NCI-H460 (cell line): Measurements from ENCODE around the gene PRAMEF20. TPM values are rescaled to one million over a fixed set of nuclear protein-coding genes. Genes with fewer than 3 reads are reported as not detected.

Source experiments
- DNase-seq: peaks from one replicate; pipeline ENCODE4 v3.0.0-alpha.2; 2016; ENCODE audit warnings: low read depth; ENCODE audit errors: extremely low read depth
- total RNA-seq: library from RNA; depleted of rRNA; stranded (reverse); fragments of >200 nt; shearing (Covaris generic); gene quantifications from 2 replicates; pipeline ENCODE4 v1.2.3, GENCODE V29; 2014; rRNA removed

Gene PRAMEF20
- total RNA-seq, 1 experiment from 2014 or later: 0.05 TPM

DNA sequence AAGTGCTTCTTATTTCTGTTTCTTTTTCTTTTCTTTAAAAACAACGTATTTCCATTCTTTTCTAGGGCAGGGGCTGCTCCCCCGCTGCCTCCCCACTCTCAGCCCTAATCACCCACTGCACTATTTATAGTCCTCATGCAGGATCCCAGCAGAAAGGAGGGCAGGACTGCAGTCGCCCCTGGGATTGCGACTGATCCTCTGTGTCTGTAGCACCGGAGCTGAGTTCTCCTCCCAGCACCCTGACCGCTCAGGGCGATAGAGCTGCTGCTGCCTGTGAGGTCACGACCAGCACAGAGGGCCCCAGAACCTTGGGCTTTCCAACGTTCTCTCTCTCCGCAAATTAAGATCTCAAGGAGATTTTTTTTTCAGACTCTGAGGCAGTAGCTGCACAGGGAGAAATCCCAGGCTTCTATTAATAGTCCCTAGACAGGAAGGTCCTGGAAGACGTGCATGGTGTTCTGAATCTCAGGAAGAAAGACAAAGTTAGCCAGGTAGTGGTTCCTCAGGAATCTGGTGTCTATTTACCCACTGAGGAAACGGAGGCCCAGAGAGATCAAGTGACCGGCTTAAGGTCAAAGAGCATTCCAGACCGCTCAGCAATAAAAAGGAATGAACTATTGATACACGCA, 46.8 kb downstream of the PRAMEF20 start:
- DNase-seq: no peak

DNA sequence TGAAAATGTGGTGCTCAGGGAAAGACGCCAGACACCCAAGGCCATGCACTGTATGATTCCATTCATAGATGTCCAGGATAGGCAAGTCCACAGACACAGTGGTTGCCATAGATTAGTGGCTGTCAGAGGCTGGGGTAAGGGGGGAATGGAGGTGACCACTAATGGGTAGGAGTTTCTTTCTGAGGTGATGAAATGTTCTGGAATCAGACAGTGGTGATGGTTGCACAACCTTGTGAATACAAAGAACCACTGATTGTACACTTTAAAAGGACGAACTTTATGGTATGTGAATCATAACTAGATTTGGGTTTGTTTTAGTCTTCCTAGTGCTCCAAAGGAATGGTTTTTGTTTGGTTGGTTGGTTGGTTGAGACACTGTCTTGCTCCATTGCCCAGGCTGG, 51.7 kb downstream of the PRAMEF20 start:
- DNase-seq: no peak

DNA sequence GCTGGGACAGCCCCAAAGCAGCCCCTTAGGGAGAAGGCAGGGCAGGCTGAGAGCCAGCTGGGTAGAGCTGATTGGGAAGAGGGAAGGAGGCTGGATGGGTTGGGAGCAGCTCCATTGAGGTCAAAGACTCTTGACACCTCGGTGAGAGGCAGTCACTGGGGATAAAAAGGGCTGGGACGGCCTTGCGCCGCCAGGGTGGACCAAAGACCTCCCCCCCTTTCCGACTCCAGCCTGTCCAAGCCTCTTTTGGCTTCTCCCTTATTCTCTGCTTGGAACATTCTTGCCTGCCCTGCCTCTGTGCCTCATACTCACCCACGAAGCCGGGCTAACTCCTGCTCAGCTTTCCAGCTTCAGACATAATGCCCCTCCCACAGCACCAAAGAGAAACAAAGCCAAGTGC, 52.4 kb downstream of the PRAMEF20 start:
- DNase-seq: no peak

DNA sequence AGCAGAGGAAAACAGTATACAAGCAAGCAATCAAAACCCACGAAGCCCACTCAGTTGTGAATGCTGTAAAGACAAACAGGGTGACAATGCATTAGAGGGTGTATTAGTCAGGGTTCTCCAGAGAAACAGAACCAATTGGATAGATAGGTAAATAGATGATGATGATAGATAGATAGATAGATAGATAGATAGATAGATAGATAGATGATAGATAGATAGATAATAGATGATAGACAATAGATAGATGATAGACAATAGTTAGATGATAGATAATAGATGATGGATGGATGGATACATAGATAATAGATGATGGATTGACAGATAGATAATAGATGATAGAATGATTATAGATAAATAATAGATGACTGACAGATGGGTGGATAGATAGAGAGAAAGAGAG, 55.3 kb downstream of the PRAMEF20 start:
- no peak for DNase-seq

DNA sequence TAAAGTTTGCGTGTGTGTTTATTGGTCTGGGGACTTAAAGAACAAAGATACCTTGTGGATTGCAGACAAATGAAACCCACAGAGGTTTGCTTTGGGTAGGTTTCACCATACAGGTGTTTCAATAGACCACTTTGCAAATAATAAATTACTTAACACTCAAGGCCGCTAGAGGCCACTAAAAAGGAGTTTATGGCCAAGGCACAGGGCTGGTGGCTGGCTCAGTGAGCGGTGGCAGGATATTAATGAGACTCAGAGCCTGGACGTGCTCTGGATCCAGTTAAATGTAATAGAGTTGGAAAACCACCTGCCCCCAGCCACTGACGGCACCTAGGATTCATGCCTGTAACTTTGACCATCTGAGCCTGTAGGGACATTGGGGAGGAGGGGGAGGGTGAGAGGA, 59.1 kb downstream of the PRAMEF20 start:
- peak; percentile 6 for DNase-seq

Other genes starting within 250 kb of the PRAMEF20 start
- gene HNRNPCL4, start 244.8 kb upstream of the PRAMEF20 start, total RNA-seq: not detected in 2 replicates
- gene PRAMEF9, start 238.6 kb upstream of the PRAMEF20 start, total RNA-seq: not detected in 2 replicates
- not detected in 2 replicates for gene PRAMEF13, start 209.0 kb upstream of the PRAMEF20 start, total RNA-seq
- not detected in 2 replicates for gene PRAMEF18, start 184.3 kb upstream of the PRAMEF20 start, total RNA-seq
- not detected in 2 replicates for gene PRAMEF5, start 156.3 kb upstream of the PRAMEF20 start, total RNA-seq
- gene PRAMEF8, start 125.3 kb upstream of the PRAMEF20 start, total RNA-seq: not detected in 2 replicates
- not detected in 2 replicates for gene PRAMEF33, start 106.9 kb upstream of the PRAMEF20 start, total RNA-seq
- gene PRAMEF15, start 94.9 kb upstream of the PRAMEF20 start, total RNA-seq: not detected in 2 replicates
- not detected in 2 replicates for gene PRAMEF14, start 63.3 kb upstream of the PRAMEF20 start, total RNA-seq
- gene PRAMEF19, start 38.5 kb upstream of the PRAMEF20 start, total RNA-seq: not detected in 2 replicates
- not detected in 2 replicates for gene PRAMEF17, start 20.8 kb upstream of the PRAMEF20 start, total RNA-seq
- gene LRRC38, start 103.6 kb downstream of the PRAMEF20 start, total RNA-seq: not detected in 2 replicates
- not detected in 2 replicates for gene PDPN, start 173.4 kb downstream of the PRAMEF20 start, total RNA-seq